ENCODE data around the gene EFCC1.

Gene EFCC1

DNA sequence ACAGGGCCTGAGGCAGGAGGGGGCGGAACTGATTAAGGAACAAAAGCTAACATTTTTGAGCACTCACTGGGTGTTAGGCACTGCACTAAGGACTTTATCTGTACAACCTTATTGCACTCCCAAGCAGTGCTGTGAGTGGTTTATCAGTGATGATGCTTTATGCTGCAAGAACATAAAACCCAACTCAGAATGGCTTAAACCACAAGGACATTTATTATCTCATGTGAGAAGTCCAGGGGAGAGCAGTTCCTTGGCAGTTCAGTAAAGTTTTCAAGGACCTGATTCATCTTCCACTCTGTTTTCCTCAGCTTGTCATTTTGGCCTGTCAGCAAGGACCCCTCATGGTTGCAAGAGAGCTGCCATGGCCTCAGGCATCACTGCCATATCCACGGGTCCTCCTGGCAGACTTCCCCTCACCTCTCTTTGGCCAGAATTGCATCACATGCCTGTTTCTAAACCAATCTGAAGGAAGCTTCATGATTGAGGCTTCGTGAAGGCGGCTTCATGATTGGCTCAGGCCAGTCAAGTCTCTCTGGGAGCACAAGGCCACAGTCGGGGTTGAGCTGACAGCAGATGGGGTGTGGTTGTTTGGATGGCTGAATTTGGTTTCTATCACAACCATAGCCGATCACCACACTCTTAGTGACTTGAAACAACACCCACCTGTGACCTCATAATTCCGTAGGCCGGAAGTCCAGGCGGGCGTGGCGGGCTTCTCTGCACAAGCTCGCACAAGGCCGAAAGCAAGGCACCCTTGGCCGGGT, 15.8 kb downstream of the EFCC1 start:
- no peak for DNase-seq

GRCh38 chr3:129017484-129017899, 16.4 kb downstream of the EFCC1 start:
- no peak for DNase-seq

DNA sequence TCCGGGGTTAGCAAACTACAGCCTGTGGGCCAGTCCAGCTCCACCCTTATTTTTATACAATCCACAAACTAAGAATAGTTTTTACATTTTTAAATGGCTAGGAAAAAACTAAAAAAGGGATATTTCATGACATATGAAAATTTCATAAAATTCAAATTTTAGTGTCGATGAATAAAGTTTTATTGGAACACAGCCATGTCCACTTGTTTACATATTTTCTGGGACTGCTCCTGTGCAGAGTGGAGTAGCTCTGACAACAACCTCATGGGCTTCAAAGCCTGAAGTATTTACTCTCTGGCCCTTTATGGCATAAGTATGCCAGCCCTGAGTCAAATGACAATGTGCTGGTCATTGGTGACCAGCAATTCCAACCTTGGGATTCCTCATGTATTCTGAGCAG, 17.2 kb downstream of the EFCC1 start:
- no peak for DNase-seq

DNA sequence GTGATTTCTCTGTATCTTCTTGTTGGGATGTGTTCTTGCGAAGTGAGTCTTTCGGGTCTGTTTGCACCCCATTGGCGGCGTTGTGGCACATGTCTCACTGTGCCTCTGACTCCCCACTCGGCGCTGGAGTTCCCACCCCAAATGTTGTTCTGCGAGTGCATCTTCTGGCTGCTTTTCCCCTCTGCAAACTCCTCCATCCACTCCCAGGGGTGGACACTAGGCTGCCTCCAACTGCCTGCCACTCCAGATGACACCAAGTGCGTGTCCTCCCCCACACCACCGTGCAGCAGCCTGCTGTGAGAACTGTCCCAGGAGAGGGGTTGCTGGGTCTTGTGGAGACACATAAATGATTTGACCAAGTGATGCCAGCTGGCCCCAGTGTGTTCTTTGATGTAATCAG, 17.6 kb downstream of the EFCC1 start:
- DNase-seq, result no peak

DNA sequence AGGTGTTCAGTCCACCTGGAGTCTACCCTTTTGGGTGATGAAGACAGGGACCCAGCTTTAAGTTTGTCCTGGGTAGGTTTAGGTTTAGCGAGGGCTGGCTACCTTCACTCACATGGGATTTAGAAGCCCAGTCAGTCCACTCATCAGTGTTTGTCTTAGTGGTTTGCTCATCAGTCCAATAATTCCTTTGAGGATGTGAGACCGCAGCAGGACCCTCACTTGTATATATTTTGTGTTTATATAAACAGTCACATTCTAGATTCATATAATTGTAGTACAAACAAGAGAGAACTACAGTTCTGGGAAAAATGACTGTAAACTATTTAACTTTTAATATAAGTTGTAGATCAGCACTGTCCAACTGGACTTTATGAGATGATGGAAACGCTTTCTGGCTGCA, 18.2 kb downstream of the EFCC1 start:
- no peak for DNase-seq

GRCh38 chr3:129020691-129021090, 19.6 kb downstream of the EFCC1 start:
- no peak for DNase-seq

DNA sequence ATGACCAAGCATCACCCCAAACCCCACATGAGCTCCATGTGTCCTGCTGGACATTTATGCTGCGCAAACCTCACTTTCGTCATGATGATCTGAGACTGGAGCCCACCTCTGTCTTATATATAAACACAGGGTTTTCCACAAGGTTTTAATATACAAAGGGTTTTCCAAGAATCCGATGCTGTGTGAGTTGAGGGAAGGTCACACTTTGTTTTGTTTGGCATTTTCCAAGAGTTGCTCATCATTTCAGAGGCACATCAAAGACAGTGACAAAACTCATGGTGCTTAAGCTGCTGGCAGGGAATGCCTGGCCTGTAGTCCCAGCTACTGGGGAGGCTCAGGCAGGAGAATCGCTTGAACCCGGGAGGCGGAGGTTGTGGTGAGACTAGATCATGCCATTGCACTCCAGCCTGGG, 20.0 kb downstream of the EFCC1 start:
- no peak for DNase-seq

DNA sequence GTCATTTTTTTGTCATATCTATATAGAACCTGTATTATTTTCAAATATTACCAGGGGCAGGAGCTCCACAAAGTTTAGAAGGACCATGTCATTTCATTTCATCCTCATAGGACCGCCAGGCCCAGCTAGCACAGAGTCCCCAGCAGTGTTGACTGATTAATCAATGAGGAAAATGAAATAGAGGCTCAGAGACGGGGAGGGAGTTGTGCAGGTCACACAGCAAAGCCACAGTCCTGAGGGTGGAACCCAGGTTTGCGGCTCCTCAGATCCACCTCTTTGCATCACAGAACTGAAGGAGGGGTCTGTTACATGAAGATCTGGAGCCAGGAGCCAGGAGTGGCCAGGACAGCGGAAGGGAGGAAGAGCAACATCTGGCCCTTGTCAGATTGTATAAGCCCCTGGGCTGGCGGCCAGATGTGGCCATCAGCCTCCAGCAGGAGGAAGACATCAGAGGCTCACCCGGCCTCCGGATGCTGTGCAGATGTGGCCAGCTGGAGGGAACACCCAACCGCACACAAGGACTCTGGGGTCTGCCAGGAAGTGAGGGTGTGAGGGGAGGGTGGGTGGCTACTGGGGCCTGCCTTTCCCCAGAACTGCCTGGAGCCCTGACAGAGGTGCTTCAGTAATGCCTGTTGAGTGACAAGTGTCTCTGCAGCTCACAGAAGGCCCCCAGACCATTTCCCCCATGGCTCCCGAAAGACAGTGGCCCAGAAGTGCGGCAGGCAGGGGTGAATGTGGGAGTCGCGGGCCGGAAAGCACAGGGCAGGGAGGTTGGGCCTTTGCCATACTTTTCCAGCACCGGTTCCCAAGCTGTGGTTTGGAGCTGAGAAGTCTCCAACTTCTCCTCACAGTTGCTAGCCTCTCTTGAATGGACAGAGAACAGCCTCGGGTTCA, 21.3 kb downstream of the EFCC1 start:
- DNase-seq, result no peak

DNA sequence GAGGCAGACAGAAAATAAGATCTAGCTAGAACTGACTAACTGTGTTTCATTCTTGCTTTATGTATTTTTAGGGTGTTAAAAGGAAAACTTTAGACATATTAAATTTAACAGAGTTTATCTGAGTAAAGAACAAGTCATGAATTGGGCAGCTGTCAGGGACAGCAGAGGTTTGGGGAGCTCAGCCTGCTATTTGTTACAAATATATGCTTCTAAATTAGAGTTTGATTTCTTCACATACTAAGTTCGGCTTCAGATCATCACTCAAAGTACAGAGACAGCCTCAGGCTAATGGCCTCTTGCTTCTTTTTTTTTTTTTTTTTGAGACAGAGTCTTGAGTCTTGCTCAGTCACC, 21.9 kb downstream of the EFCC1 start:
- no peak for DNase-seq

DNA sequence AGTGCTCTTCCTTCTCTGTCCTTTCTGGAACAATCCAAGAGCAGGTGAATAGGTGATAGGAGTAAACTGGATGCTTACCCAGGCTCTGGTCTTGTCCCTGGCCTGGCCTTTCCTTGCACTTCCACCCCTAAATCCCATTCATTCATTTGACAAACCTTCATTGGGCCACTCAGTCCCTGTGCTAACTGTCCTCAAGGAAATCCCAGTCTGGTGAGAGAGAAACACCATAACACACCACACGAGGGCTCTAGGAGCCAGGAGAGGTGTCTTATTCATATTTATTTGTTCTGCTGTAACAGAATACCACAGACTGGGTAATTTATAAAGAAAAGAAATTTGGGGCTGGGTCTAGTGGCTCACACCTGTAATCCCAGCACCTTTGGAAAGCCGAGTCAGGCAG, 22.8 kb downstream of the EFCC1 start:
- no peak for DNase-seq

DNA sequence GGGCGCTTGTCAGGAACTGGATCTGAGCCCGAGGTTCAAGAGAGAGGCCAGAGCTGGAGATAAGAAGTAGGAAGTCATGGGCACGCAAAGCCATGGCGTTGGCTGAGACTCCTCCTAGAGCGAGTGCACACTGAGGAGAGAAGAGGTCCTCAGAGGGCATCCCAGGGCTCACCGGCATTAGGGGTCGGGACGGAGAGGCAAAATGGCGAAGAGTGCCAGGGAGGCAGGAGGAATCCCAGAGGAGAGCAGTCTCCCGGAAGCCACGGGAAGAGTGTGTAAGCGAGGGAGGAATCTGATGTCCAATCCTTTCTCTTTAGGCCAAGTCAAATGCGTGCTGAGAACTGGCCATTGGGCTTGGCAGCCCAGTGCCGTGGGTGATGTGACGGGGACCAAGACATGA, 24.0 kb downstream of the EFCC1 start:
- DNase-seq, result no peak

DNA sequence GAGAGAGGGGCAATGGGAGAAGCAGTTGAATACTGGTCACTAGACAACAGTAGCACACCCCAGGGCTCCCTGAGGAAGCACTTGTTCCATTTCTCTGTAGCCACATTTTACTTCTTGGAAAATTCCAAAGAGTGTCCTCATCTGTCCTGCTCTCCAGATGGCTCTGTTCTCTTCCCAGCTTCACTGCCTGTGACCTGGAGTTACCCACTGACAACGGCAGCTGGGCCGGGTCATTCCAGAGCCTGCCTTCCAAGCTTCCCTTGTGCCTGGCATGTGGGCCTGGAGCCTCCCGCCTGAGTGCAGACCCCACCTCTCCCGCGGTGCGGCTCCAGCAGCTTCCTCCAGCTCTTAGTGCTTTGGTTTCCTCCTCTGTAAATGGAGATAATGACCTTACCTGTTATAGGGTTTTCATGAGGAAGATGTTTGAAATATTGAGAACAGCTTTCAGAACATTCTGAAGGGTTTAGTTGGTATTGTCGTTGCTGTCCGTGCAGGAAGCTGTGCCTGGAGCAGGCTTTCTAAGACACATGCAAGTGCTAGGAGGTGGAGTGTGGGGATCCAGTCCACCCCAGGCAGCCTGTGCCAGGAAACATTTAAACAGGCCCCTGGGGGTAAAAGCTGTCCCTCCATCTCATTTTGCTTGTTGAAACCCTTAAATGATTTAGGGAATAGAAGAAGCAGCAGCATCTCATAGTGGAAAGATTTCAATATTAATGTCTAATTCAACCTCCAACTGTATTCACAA, 24.8 kb downstream of the EFCC1 start:
- no peak for DNase-seq

DNA sequence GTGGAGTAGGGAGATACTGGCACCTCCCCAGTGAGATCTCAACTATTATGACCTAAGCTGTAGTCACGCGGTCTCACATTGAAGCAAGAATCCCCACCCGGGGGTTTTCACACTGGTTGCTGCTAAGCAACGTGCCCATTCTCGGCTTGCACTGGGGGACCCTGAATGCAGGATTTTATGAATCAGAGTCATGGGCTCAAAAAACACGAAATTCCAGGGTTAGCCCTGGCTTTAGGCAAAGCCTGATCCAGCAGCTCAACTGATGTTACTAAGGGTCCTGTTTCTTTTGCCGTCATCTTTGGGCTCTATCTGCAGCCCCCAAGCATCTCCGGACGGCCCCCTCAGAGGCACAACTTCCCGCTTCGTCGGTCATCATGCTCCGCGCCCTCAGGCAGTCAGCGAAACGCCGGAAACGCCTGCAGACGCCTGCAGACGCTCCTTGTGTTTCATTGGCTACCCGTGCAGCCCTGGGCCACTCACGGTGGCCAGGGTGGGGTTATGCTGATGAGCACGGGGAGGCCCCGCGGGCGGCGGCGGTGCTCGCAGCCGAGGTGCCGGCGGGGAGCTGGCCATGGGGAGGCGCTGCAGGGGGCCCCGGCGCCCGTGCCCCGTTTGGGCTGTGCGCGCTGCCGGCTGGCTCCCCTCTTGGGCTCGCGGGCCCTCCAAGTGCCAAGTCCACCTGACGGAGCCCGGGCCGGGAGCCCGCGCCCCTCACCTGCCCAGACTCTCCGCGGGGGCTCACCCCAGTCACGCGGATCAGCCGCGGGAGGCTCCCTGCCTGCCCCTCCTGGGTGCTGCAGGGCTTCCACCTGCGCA, 25.8 kb downstream of the EFCC1 start:
- peak; percentile 17 for DNase-seq

GRCh38 chr3:129027544-129027880, 26.4 kb downstream of the EFCC1 start:
- no peak for DNase-seq

GRCh38 chr3:129028866-129029265, 27.8 kb downstream of the EFCC1 start:
- no peak for DNase-seq

- DNase-seq, result no peak
Measured at GRCh38 chr3:129030611-129031010, 29.5 kb downstream of the EFCC1 start.

GRCh38 chr3:129031476-129032215, 30.5 kb downstream of the EFCC1 start:
- DNase-seq, result no peak

- DNase-seq, result no peak
Measured at GRCh38 chr3:129032716-129033115, 31.6 kb downstream of the EFCC1 start.

DNA sequence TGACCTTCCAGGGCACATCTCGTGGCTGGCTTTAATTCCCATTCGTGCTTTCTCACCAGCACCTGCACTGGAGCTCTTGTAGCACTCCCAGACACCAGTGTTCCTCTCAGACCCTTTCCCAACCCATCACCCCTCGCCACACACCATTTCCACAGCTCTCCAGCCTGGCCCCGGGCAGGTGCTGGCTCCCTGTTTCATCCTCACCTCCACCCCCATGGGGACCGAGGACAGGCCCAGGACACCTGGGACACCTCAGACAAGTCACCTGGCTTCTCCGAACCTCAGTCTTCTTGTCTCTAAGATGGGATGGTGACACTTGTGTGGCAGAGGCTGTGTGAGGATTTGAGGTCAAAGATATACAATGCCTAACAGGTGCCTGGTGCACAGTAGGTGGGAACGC, 32.0 kb downstream of the EFCC1 start:
- no peak for DNase-seq

DNA sequence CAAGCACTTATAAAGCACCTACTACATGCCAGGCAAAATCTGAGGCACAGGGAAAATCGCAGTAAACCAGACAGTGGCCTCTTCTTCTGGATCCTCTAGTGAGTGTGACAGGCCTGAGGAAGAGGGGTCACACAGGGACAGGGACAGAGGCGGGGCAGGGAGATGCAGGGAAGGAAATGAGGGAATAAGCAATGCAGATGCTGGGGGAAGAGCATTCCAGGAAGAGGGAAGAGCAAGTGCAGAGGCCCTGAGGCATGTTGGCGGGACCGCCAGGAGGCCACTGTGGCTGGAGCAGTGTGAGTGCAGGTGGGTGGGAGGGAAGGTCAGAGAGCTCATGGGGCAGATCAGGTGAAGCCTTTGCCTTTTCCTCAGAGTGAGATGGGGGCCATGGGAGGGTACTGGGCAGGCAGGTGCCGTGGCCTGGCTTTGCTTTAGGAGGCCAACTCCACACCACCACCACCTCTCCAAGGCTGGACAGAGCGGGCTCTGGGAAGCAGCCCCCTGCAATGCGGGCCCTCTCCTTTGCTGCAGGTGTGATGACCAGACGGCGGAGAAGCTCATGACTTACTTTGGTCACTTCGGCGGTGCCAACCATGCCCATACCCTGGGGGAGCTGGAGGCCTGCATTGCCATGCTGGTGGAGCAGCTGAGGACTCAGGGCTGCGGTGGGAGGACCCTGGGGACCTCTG, 32.7 kb downstream of the EFCC1 start:
- DNase-seq, result no peak

GRCh38 chr3:129034642-129035041, 33.5 kb downstream of the EFCC1 start:
- DNase-seq, result no peak
